Omental fat pad (tissue), 4 donors: Measurements from ENCODE around the gene MAP3K10. TPM values are rescaled to one million over a fixed set of nuclear protein-coding genes. Genes with fewer than 3 reads are reported as not detected.
"Not testable (repeated sequence)": the region's sequence is repeated elsewhere in the genome, so short reads cannot be mapped to it uniquely, and the experiment has no call there.

Experiments
- ATAC-seq: fragments of 150-250 bp; one replicate; pipeline ENCODE4 v1.9.1; 2016; ENCODE audit warnings: mild to moderate bottlenecking, moderate library complexity; ENCODE audit not compliant: low FRiP score
- DNase-seq: peaks from one replicate; pipeline ENCODE4 v3.0.0-alpha.2; 2019; ENCODE audit warnings: low spot score
- total RNA-seq, 4 donors: library from RNA; depleted of rRNA; stranded (reverse); fragments of >200 nt; gene quantifications; one replicate each; pipeline ENCODE4 v1.1.0, GENCODE V29; 2016
- TF ChIP-seq, protein P1 (sequence below), 3 donors: fragments of 450-650 bp; IDR thresholded peaks; one replicate each; pipeline ENCODE4 v1.5.1; 2016 to 2017; ENCODE audit warnings: antibody characterized with exemption in 3 of 3, mild to moderate bottlenecking in 3 of 3, moderate library complexity in 2 of 3

The MAP3K10 gene
- total RNA-seq = 1 to 10 TPM; 5.9 to 9.7 (median 7.6) TPM

DNA sequence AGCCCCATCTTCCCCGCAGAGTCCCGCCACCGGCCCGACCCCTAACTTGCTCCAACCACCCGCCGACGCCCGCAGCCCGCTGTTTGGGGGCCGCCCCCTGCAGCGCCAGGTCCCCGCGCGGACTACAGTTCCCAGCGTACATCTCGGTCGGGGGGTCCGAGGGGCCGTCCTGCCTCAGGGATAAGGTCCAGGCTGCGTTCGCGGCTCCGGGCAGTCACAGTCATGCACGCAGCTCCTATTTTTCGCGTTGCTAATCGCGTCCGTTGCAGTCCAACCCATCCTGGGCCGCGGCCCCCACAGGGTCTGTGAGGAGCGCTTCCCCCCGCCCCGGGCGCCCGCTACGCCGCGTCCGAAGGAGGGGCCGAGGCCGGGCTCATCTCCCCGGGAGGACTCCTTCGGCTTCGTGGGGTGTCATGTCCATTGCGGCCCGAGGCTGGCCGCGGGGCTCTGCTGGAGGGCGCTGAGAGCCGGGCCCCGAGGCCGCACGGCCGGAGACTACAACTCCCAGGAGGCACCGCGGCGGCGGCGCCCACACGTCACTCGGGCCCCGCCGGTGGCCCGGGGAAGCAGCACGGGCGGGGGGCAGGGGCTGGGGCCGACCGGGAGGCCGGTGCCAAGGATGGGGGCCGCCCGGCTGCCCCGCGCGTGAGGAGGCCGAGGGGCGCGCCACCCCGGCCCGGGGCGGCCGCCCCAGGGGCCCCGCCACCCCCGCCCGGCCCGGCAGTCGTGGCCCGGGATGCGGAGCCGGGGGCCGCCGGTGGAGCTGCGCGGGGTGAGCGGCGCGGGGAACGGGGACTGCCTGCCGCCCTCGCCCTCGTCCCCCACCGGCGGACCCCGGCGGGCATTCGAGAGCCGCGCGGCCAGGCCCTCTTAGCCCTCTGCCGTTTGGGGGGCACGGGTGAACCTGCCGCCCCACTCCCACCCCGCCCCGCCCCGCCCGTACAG is at the start of gene MAP3K10:
Gene MAP3K10, plus strand, starts transcription at position 536 of the 945 bp plus-strand sequence. CDS start 606 bp downstream, outside the sequence.
- peak; percentile 89 for ATAC-seq

DNA sequence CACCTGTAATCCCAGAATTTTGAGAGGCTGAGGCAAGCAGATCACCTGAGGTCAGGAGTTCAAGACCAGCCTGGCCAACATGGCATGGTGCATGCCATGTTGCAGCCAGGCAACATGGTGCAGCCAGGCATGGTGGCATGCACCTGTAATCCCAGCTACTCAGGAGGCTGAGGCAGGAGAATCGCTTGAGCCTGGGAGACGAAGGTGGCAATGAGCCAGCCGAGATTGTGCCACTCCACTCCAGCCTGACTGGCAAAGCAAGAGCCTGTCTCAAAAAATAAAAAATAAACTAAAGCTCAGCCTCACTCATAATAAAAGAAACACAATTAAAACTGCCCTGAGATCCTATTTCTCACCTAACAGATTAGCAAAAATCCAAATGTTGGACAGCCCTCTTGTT is 49.7 kb upstream of the MAP3K10 start:
- DNase-seq = no peak
- ATAC-seq = no peak
- TF ChIP-seq, protein P1, sequence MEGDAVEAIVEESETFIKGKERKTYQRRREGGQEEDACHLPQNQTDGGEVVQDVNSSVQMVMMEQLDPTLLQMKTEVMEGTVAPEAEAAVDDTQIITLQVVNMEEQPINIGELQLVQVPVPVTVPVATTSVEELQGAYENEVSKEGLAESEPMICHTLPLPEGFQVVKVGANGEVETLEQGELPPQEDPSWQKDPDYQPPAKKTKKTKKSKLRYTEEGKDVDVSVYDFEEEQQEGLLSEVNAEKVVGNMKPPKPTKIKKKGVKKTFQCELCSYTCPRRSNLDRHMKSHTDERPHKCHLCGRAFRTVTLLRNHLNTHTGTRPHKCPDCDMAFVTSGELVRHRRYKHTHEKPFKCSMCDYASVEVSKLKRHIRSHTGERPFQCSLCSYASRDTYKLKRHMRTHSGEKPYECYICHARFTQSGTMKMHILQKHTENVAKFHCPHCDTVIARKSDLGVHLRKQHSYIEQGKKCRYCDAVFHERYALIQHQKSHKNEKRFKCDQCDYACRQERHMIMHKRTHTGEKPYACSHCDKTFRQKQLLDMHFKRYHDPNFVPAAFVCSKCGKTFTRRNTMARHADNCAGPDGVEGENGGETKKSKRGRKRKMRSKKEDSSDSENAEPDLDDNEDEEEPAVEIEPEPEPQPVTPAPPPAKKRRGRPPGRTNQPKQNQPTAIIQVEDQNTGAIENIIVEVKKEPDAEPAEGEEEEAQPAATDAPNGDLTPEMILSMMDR (IDR thresholded peaks at IDR 0.05) = no peak

More for the DNA sequence above, at the start of gene MAP3K10:
- peak; percentile 47 for DNase-seq
- TF ChIP-seq, protein P1 (IDR thresholded peaks at IDR 0.05) = no peak

DNA sequence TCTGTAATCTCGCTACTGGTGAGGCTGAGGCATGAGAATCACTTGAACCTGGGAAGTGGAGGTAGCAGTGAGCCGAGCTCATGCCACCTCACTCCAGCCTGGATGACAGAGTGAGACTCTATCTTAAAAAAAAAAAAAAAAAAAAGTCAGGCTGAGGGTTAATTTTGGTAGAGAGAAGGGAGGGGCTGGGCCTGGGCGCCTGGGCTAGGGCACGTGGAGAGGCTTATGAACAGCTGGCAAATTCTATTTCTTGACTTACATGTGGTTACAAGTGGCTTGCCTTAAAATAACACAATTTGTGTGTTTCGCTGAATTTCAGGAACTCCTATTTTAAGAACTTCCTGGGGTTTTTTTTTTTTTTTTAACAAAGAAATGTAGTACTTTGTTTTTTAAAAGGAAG is 47.6 kb upstream of the MAP3K10 start:
- DNase-seq (no peak), ATAC-seq (no peak)
- TF ChIP-seq, protein P1 (IDR thresholded peaks at IDR 0.05) = no peak

DNA sequence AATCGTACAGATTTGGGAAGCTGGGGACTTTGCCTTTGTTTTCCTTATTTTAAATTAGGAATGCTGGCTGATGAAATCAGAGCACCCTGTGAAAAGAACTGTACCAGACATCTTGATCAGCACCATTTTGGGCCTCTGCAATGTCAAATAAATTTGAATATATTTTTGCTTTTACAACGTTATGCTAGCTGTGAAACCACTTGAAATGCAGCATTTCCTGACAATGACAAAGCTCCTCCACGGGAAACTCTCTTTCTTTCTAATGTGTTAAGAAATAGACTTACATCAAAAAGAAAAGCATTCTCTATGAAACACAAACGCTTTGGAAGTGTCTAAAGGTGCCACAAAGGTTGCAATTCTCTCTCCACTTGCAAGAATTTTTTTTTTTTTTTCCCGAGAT is 47.1 kb upstream of the MAP3K10 start:
- no peak for DNase-seq
- TF ChIP-seq, protein P1 (IDR thresholded peaks at IDR 0.05) = no peak
- ATAC-seq = no peak

DNA sequence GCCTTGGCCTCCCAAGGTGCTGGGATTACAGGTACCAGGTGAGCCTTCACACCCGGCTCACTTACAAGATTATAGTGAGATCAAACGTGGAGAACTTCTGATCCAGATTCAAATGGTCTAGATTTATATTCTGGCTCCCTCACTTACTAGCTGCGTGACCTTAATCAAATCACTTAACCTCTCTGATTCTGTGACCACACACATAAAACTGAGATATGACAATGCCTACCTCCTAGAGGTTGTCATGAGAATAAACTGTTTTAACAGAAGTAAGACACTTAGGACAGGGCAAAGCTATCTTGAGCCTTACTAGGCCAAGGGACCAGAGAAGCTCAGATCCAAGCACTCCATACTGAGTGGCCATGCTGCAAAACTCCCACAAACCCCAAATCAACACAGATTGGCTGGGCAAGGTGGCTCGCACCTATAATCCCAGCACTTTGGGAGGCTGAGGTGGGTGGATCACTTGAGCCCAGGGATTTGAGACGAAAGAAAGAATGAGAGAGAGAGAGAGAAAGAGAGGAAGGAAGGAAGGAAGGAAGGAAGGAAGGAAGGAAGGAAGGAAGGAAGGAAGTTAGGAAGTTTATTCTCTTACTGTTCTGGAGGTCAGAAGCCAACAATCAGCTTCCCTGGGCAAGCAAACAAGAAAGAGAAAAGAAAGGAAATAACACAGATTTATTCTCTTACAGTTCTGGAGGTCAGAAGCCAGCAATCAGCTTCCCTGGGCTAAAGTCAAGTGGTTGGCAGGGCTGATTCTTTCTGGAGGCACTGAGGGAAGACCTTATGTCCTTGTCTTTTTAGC is 46.1 kb upstream of the MAP3K10 start:
- ATAC-seq (no peak), DNase-seq (no peak)
- TF ChIP-seq, protein P1 (IDR thresholded peaks at IDR 0.05) = no peak

DNA sequence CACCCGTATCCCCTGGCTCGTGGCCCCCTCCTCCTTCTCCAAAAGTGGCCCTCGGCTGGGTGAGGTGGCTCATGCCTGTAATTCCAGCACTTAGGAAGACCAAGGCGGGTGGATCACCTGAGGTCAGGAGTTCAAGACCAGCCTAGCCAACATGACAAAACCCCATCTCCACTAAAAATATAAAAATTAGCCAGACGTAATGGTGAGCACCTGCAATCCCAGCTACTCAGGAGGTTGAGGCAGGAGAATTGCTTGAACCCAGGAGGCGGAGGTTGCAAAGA is 45.5 kb upstream of the MAP3K10 start:
- not testable (repeated sequence) for DNase-seq, ATAC-seq

DNA sequence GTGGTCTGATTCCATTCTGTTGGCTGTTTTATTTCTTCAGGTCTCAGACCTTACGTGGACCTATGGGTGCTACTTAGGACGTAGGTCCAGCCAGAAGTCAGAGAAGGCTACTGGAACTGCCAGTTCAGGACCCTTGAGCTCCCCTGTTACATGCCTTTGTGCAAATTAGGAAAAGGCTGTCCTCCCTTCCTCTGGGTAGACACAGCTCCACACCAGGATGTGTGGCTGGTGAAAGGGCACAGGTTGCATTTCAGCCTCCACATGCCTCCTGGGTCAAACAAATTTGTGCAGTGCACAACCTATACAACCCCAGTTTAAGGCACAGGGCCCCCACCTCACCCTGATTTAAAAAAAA is 43.9 kb upstream of the MAP3K10 start:
- ATAC-seq = no peak
- TF ChIP-seq, protein P1 (IDR thresholded peaks at IDR 0.05) = no peak

More for the DNA sequence above, 43.9 kb upstream of the MAP3K10 start:
- DNase-seq = no peak
